ENCODE data around the gene NECAP2.
"Not testable (repeated sequence)": the region's sequence is repeated elsewhere in the genome, so short reads cannot be mapped to it uniquely, and the experiment has no call there.

The NECAP2 gene

DNA sequence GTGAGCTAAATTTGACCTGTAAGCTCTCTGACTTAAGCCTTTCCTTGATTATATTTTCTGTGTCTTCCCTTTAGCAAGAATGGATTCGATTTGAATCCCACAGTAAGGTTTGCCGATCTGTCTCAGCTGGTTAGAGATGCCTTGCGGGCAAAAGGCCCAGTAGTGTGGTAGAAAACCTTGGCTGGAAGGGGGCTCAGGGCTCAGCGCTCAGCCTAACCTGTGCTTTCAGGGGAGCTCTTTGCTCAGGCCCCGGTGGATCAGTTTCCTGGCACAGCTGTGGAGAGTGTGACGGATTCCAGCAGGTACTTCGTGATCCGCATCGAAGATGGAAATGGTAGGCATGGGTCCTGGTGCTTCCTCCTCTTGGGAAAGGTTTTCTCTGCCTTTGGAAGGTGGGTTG lies 7.1 kb downstream of the NECAP2 start:
- TF ChIP-seq, protein P1, sequence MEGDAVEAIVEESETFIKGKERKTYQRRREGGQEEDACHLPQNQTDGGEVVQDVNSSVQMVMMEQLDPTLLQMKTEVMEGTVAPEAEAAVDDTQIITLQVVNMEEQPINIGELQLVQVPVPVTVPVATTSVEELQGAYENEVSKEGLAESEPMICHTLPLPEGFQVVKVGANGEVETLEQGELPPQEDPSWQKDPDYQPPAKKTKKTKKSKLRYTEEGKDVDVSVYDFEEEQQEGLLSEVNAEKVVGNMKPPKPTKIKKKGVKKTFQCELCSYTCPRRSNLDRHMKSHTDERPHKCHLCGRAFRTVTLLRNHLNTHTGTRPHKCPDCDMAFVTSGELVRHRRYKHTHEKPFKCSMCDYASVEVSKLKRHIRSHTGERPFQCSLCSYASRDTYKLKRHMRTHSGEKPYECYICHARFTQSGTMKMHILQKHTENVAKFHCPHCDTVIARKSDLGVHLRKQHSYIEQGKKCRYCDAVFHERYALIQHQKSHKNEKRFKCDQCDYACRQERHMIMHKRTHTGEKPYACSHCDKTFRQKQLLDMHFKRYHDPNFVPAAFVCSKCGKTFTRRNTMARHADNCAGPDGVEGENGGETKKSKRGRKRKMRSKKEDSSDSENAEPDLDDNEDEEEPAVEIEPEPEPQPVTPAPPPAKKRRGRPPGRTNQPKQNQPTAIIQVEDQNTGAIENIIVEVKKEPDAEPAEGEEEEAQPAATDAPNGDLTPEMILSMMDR (IDR thresholded peaks at IDR 0.05; ENCODE audit: borderline replicate concordance, insufficient read depth, low read depth, low read length), result no peak
- H3K4me3 ChIP-seq (ENCODE audit: low read depth, low read length), result no peak overlapping the region

DNA sequence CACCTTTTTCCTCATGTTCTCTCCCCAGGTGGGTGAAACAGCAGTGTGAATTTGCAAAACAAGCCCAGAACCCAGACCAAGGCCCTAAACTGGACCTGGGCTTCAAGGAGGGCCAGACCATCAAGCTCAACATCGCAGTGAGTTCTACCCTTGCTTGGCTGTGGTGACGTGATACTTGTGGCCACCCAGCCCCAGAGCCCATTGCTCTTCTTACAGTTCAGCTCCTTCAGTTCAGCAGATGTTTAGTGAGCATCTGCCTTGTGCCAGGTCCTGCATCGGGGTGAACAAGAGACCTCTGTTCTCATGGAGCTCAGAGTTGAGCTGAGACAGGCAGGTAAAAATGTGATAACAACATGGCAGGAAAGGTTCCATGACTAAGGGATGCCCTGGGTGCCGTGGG lies 8.5 kb downstream of the NECAP2 start:
- no peak overlapping the region for H3K4me3 ChIP-seq (ENCODE audit: low read depth, low read length)
- TF ChIP-seq, protein P1 (IDR thresholded peaks at IDR 0.05; ENCODE audit: borderline replicate concordance, insufficient read depth, low read depth, low read length), result no peak

DNA sequence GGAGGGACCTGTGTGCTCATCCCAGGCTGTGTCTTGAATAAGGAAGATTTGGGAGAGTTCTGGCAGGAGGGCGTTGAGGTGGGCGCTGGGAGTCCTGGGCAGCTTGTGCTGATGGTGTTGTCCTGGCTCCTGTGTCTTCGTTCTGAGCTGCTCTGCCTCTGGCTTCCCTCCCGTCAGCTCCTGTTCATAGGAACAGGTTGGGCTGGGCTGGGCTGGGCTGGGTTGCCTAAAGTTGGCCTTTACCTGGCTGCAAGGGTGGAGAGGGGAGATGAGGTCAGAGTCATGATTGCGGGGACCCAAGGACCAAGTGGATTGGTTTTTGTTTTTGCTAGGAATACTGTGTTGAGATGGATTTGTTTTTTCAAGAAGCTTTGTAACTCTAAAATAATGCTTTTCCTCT lies 9.1 kb downstream of the NECAP2 start:
- no peak overlapping the region for H3K4me3 ChIP-seq (ENCODE audit: low read depth, low read length)
- TF ChIP-seq, protein P1 (IDR thresholded peaks at IDR 0.05; ENCODE audit: borderline replicate concordance, insufficient read depth, low read depth, low read length), result no peak

DNA sequence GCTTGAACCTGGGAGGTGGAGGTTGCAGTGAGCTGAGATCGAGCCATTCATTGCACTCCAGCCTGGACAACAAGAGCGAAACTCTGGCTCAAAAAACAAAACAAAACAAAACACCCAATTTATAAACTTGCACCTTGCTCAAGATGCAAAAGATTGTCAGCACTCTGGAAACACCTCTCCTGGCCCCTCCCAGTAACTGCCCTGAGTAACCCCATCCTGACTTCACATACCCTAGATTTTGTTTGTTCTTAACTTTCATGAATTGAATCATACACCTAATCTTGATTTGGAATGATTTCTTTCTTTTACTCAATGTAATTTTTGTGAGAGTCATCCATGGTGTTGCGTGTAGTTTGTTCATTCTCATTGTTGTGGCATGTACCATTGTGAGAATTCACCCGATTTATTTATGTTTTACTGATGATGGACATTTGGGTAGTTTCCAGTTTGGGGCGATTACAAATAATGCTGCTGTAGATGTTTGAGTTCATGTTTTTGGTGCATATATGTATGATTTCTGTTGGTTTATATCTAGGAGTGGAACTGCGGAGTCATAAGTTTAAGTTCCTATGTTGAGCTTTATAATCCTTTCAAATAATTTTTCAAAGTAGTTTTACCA lies 10.4 kb downstream of the NECAP2 start:
- H3K4me3 ChIP-seq (ENCODE audit: low read depth, low read length), result no peak overlapping the region
- TF ChIP-seq, protein P1 (IDR thresholded peaks at IDR 0.05; ENCODE audit: borderline replicate concordance, insufficient read depth, low read depth, low read length), result no peak

DNA sequence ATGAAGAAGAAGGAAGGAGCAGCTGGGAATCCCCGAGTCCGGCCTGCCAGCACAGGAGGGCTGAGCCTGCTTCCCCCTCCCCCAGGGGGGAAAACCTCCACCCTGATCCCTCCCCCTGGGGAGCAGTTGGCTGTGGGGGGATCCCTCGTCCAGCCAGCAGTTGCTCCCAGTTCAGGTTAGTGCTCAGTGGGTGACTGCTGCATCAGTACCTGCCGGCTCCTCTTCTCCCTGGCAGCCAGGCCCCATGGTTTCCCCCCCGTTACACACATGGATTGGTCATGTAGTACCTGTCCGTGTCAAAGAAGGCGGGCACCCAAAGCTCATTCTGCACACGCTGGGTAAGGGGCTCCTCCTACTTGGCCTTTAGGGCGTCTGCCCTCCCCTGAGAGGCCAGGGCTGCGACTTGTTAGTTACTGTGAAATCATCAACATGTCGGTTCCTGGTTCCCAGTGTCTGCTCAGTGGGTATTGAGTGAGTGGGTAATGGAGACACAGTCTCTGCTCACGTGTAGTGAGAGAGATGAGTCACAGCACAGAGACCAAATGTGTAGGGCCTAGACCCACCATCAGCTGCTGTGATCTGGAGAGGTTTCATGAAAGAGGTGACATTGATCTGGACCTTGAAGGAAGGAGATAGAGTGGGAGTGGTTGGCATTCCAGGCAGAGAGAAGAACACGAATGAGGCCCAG lies 11.5 kb downstream of the NECAP2 start:
- TF ChIP-seq, protein P1 (IDR thresholded peaks at IDR 0.05; ENCODE audit: borderline replicate concordance, insufficient read depth, low read depth, low read length), result no peak

DNA sequence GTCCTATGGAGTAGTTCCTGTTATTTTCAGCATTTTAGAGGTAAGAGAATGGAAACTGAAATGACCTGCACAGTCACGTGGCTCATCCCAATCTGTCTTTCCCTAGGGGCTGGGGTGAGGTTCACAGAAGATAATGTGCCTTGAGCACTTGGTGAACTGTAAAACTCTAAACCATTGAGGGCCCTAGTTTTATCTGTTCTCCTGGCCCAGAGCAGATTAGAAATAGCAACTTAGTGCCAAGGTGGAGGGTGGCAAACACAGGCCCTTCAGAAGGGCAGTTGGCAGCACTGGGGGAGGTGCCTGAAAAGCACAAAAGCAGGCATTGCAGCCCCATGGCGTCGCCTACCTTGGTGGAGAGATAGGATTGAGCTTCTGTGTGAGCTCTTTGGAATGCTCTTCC lies 14.4 kb downstream of the NECAP2 start:
- not testable (repeated sequence) for H3K4me3 ChIP-seq (ENCODE audit: low read depth, low read length)

More for the DNA sequence above, 11.5 kb downstream of the NECAP2 start:
- H3K4me3 ChIP-seq (ENCODE audit: low read depth, low read length), result no peak overlapping the region

DNA sequence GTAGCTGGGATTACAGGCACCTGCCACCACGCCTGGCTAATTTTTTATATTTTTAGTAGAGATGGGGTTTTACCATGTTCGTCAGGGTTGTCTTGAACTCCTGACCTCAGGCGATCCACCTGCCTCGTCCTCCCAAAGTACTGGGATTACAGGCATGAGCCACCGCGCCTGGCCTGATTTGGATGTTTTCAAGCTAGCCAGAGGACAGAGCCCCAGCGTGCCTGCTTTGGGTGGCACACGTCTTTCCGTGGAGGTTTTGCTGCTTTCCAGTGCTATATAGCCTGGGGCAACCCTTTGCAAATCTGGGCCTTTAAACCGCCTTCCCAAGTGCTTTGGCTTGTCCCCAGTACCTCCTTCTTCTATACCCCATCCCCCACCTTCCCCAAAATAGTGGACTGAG lies 15.6 kb downstream of the NECAP2 start:
- not testable (repeated sequence) for H3K4me3 ChIP-seq (ENCODE audit: low read depth, low read length)

DNA sequence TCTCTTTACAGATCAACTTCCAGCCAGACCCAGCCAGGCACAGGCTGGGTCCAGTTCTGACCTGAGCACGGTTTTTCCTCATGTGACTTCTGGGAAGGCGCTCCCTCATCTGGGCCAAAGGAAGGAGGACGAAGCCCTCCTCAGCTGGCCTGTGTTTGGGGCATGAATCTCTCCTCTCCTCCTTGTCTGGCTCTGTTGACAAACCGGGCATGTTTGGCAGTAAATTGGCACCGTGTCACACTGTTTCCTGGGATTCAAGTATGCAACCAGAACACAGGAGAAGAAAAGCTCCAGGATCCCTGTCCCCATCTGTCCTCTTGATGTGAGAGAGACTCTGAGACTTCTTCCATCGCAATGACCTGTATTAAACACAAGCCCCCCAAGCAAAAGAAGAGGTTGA lies 18.3 kb downstream of the NECAP2 start:
- no peak overlapping the region for H3K4me3 ChIP-seq (ENCODE audit: low read depth, low read length)

More for the DNA sequence above, 18.3 kb downstream of the NECAP2 start:
- TF ChIP-seq, protein P1 (IDR thresholded peaks at IDR 0.05; ENCODE audit: borderline replicate concordance, insufficient read depth, low read depth, low read length), result no peak

Measured in GM12875 (cell line).